Smooth muscle cell (in vitro differentiated cells): Measurements from ENCODE around the gene KCNIP3. TPM values are rescaled to one million over a fixed set of nuclear protein-coding genes. Genes with fewer than 3 reads are reported as not detected.

ENCODE experiments used
- DNase-seq: peaks from one replicate; lab custom pipeline; 2025; ENCODE audit not compliant: unreplicated experiment; lab: John Stamatoyannopoulos, UW
- H2AFZ ChIP-seq: fragments of 200-600 bp; sonication (generic); 2 replicates; pipeline ENCODE4 v1.6.0; 2016; ENCODE audit warnings: antibody characterized with exemption, low read depth, mild to moderate bottlenecking
- H3F3A ChIP-seq: fragments of 200-600 bp; sonication (generic); 2 replicates; pipeline ENCODE4 v1.6.0; 2017; ENCODE audit warnings: antibody characterized with exemption, low read depth
- H3K27ac ChIP-seq: fragments of 200-600 bp; sonication (generic); 2 replicates; pipeline ENCODE4 v1.5.1; 2016; ENCODE audit warnings: low read depth, mild to moderate bottlenecking
- H3K27me3 ChIP-seq: fragments of 200-600 bp; sonication (generic); 2 replicates; pipeline ENCODE4 v1.6.1; 2016; ENCODE audit warnings: low read depth, mild to moderate bottlenecking
- H3K36me3 ChIP-seq: fragments of 200-600 bp; sonication (generic); 2 replicates; pipeline ENCODE4 v1.5.1; 2016; ENCODE audit warnings: low read depth
- H3K4me1 ChIP-seq: fragments of 200-600 bp; sonication (generic); 2 replicates; pipeline ENCODE4 v1.5.1; 2016; ENCODE audit warnings: low read depth
- H3K4me2 ChIP-seq: fragments of 200-600 bp; sonication (generic); 2 replicates; pipeline ENCODE4 v1.6.0; 2016; ENCODE audit warnings: mild to moderate bottlenecking
- H3K4me3 ChIP-seq: fragments of 200-600 bp; sonication (generic); 2 replicates; pipeline ENCODE4 v1.5.1; 2016; ENCODE audit warnings: mild to moderate bottlenecking
- H3K79me2 ChIP-seq: fragments of 200-600 bp; sonication (generic); 2 replicates; pipeline ENCODE4 v1.6.0; 2016; ENCODE audit warnings: low read depth, mild to moderate bottlenecking
- H3K9ac ChIP-seq: fragments of 200-600 bp; sonication (generic); 2 replicates; pipeline ENCODE4 v1.6.0; 2016; ENCODE audit warnings: low read depth
- H3K9me3 ChIP-seq: fragments of 200-600 bp; sonication (generic); replicated peaks from 2 replicates; pipeline ENCODE4 v1.5.1; 2016; ENCODE audit warnings: low read depth
- H4K20me1 ChIP-seq: fragments of 200-600 bp; sonication (generic); 2 replicates; pipeline ENCODE4 v1.6.0; 2016; ENCODE audit warnings: low read depth
- CTCF ChIP-seq: fragments of 200-600 bp; sonication (generic); IDR thresholded peaks from 2 replicates; pipeline ENCODE4 v1.5.1; 2017; ENCODE audit warnings: borderline replicate concordance, mild to moderate bottlenecking, antibody characterized with exemption; ENCODE audit not compliant: insufficient read depth, poor library complexity, severe bottlenecking
- WGBS: methylation state at CpG from one replicate; pipeline ENCODE4 v1.1.7; 2016; ENCODE audit warnings: low lambda C conversion rate; 5-methylcytosine and 5-hydroxymethylcytosine counted together
- polyA plus RNA-seq: library from polyadenylated mRNA; unstranded; fragments of >200 nt; fragmentation: Nextera tagmentation; extraction: Ambion mirVana; gene quantifications from 2 replicates; pipeline ENCODE4 v1.2.1, GENCODE V29; 2016
- total RNA-seq: library from RNA; depleted of rRNA; stranded (reverse); fragments of >200 nt; gene quantifications from 2 replicates; pipeline ENCODE4 v1.2.3, GENCODE V29; 2014

KCNIP3 gene
- total and polyA plus RNA-seq, 2 experiments from 2014 or later = 1.1 to 7.6 TPM

GRCh38 chr2:95276244-95276887 is 20.8 kb upstream of the KCNIP3 start:
- Histone ChIP-seq H3F3A (no peaks in the 10 kb centered on the region), H3K4me2 (no peak overlapping the region), H3K27me3 (no peaks in the 10 kb centered on the region), H3K79me2 (no peaks in the 10 kb centered on the region), H3K4me3 (no peak overlapping the region), H3K27ac (no peak overlapping the region), H3K9me3 (no peaks in the 10 kb centered on the region), H3K9ac (no peak overlapping the region), H3K36me3 (no peaks in the 10 kb centered on the region), H4K20me1 (no peaks in the 10 kb centered on the region), H3K4me1 (no peaks in the 10 kb centered on the region), H2AFZ (no peak overlapping the region)
- WGBS = 95% methylated on average over 19 of the region's 22 CpGs
- no peak for TF ChIP-seq CTCF
- DNase-seq = no peak

GRCh38 chr2:95276888-95277245 is 20.3 kb upstream of the KCNIP3 start:
- Histone ChIP-seq H2AFZ (no peak overlapping the region), H3K9me3 (no peaks in the 10 kb centered on the region), H4K20me1 (no peaks in the 10 kb centered on the region), H3K4me3 (no peak overlapping the region), H3K79me2 (no peaks in the 10 kb centered on the region), H3K4me2 (no peak overlapping the region), H3K27me3 (no peaks in the 10 kb centered on the region), H3K4me1 (no peaks in the 10 kb centered on the region), H3F3A (no peaks in the 10 kb centered on the region), H3K27ac (no peak overlapping the region), H3K9ac (no peak overlapping the region), H3K36me3 (no peaks in the 10 kb centered on the region)
- TF ChIP-seq CTCF = no peak
- no peak for DNase-seq
- 94% methylated on average over 9 of the region's 9 CpGs for WGBS

- H3K4me3 ChIP-seq = no peak overlapping the region
- no peak overlapping the region for H3K27ac ChIP-seq
- H3K79me2 ChIP-seq = no peaks in the 10 kb centered on the region
- no peak overlapping the region for H2AFZ ChIP-seq
- H4K20me1 ChIP-seq = no peaks in the 10 kb centered on the region
- WGBS = 84% methylated on average over 11 of the region's 11 CpGs
- no peak for DNase-seq
- H3F3A ChIP-seq = no peaks in the 10 kb centered on the region
- TF ChIP-seq CTCF = no peak
- H3K4me1 ChIP-seq = no peaks in the 10 kb centered on the region
- no peaks in the 10 kb centered on the region for H3K36me3 ChIP-seq
- H3K27me3 ChIP-seq = no peaks in the 10 kb centered on the region
- no peak overlapping the region for H3K9ac ChIP-seq
- no peaks in the 10 kb centered on the region for H3K9me3 ChIP-seq
- H3K4me2 ChIP-seq = no peak overlapping the region
Measured at GRCh38 chr2:95277246-95277906, 19.8 kb upstream of the KCNIP3 start.

GRCh38 chr2:95278051-95278471 is 19.1 kb upstream of the KCNIP3 start:
- Histone ChIP-seq H3K27me3 (no peaks in the 10 kb centered on the region), H3K27ac (no peak overlapping the region), H3K4me3 (no peak overlapping the region), H4K20me1 (no peaks in the 10 kb centered on the region), H3K9ac (no peak overlapping the region), H2AFZ (no peak overlapping the region), H3K36me3 (no peaks in the 10 kb centered on the region), H3K79me2 (no peaks in the 10 kb centered on the region), H3F3A (no peaks in the 10 kb centered on the region), H3K4me2 (no peak overlapping the region), H3K4me1 (no peaks in the 10 kb centered on the region), H3K9me3 (no peaks in the 10 kb centered on the region)
- DNase-seq = no peak
- WGBS = 89% methylated on average over 7 of the region's 7 CpGs
- no peak for TF ChIP-seq CTCF
